ENCODE measurements around the gene KDM4D.

KDM4D gene

DNA sequence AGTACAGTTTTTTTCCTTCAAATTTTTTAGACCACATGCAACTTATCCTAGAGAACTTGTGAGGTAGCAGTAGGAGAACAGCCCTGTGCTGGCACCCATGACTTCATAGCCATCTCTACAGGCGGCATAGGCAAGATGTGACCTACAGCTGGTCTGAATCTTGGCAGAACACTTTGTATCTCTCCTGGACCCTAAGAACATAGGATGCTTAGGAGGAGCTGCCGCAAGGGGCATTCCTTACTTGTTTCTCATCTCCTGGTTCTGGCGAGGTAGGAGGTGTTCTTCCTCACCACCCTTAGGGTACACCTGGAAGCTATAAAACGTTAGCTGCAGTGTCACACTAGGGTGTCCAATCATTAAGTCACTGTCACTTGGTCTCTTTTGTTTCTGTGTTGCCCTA, 16.5 kb upstream of the KDM4D start:
- peak; percentile 11 for DNase-seq (ENCODE audit: low read depth)
- H3K4me3 ChIP-seq (ENCODE audit: low read length), result no peak overlapping the region
- no peak for TF ChIP-seq CTCF (IDR thresholded peaks at IDR 0.05; ENCODE audit: insufficient read depth, low read depth, low read length, missing control alignments)

- TF ChIP-seq CTCF (IDR thresholded peaks at IDR 0.05; ENCODE audit: insufficient read depth, low read depth, low read length, missing control alignments), result no peak
- H3K4me3 ChIP-seq (ENCODE audit: low read length), result no peak overlapping the region
- peak; percentile 13 for DNase-seq (ENCODE audit: low read depth)
Observed at GRCh38 chr11:94958121-94958696, 15.3 kb upstream of the KDM4D start.

- no peak for TF ChIP-seq CTCF (IDR thresholded peaks at IDR 0.05; ENCODE audit: insufficient read depth, low read depth, low read length, missing control alignments)
- no peak overlapping the region for H3K4me3 ChIP-seq (ENCODE audit: low read length)
- no peak for DNase-seq (ENCODE audit: low read depth)
Observed at GRCh38 chr11:94959179-94959578, 14.3 kb upstream of the KDM4D start.

DNA sequence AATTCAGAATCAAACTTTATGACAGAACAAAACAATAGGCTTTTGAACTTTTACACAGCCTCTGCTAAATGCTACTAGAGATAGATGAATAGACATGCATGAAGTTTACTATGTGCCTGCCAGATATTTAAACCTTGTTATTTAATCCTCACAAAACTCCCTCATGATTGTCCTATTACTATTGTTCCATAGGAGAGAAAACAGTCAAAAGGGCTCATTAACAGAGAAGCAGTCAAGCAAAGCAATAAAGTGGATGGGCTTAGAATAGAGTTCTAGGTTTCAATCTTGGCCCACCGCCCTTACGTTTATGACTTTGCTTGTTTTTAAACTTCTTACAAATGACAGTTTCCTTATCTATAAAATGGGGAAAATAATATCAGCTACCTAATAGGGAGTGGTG, 13.0 kb upstream of the KDM4D start:
- no peak for DNase-seq (ENCODE audit: low read depth)
- no peak overlapping the region for H3K4me3 ChIP-seq (ENCODE audit: low read length)
- no peak for TF ChIP-seq CTCF (IDR thresholded peaks at IDR 0.05; ENCODE audit: insufficient read depth, low read depth, low read length, missing control alignments)

GRCh38 chr11:94961255-94961654, 12.3 kb upstream of the KDM4D start:
- DNase-seq (ENCODE audit: low read depth), result no peak
- no peak for TF ChIP-seq CTCF (IDR thresholded peaks at IDR 0.05; ENCODE audit: insufficient read depth, low read depth, low read length, missing control alignments)
- H3K4me3 ChIP-seq (ENCODE audit: low read length), result no peak overlapping the region

DNA sequence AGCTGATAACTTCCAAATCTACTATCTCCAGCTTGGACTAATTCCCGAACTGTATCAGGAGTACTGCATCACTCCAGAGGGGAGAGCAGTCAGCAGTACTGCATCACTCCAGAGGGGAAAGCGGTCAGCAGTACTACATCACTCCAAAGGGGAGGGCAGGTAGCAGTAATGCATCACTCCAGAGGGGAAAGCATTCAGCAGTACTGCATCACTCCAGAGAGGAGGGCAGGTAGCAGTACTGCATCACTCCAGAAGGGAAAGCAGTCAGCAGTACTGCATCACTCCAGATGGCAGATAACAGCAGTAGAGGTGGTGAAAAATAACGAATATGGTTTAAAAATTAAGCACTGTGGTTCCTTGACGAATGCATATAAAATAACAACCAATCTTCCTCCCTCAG, 8.6 kb upstream of the KDM4D start:
- no peak for TF ChIP-seq CTCF (IDR thresholded peaks at IDR 0.05; ENCODE audit: insufficient read depth, low read depth, low read length, missing control alignments)
- DNase-seq (ENCODE audit: low read depth), result no peak
- H3K4me3 ChIP-seq (ENCODE audit: low read length), result no peak overlapping the region

- DNase-seq (ENCODE audit: low read depth), result peak; percentile 38
- H3K4me3 ChIP-seq (ENCODE audit: low read length), result no peak overlapping the region
- peak; percentile 58 for TF ChIP-seq CTCF (IDR thresholded peaks at IDR 0.05; ENCODE audit: insufficient read depth, low read depth, low read length, missing control alignments)
Observed at GRCh38 chr11:94968334-94968958, 5.1 kb upstream of the KDM4D start.
